ENCODE results near the gene LCAT.
"Not testable (repeated sequence)": the region's sequence is repeated elsewhere in the genome, so short reads cannot be mapped to it uniquely, and the experiment has no call there.

The LCAT gene

DNA sequence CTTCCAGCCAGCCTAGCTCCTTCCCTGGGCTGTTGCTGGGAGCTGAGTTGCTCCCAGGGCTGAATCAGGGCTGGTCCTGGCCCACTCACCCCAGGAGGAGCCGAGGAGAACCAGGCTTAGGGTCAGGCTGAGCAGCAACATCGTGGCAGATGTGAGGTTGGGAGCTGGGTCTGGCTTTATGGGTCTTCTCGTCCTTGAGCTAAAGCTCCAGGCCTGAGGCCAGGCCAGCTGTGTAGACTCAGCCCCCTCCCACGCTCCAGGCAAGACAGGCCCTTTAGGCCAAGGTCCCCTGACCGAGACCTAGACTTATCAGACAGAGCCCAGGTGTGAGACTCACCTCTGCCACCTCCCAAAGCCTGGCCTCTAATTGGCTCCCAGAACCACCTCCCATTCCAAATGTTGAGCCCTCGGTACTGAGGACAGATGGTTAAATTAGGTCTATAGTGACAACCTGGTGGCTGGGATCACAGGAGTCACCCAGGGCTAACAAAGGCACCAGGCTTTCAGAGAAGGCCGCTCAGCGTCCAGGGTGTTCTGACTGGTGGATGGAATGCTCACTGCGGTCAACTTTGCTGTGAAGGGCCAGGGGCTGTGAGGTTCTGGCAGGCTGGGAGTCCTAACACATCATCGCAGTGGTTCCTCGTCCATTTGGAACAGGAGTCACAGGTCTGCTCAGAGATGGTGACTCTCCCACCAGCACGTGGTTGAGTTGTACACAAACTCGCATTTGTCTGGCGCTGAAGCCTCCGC, 12.0 kb downstream of the LCAT start, which contains the start of gene CTRL:
Gene CTRL, minus strand, starts transcription at position 151 of the 750 bp plus-strand sequence. Its CDS starts 10 bp downstream, at position 141.
- DNase-seq, result no peak

DNA sequence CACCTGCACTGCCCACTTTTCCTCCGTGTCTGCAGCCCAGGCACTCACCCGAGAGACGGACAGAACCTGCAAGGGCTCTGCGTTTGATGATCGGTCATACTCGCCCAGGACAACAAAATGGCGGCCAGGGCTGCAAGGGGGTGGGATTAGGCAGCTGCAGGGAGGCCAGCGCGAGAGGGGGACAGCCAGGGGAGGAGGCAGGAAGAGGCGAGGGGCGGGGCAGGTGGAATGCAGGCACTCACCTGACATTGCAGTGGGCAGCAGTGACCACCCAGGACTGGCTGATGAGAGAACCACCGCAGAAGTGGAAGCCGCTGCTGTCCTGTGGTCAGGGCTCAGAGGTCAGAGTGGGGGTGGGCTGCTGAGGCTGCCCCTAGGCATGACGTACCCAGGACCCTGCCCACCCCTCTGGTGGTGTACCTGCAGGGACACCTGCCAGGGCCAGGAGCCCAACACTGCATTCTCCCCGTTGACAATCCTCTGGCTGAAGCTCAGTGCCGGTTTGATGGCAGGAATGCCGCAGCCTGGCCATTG, 13.2 kb downstream of the LCAT start:
- DNase-seq, result no peak

DNA sequence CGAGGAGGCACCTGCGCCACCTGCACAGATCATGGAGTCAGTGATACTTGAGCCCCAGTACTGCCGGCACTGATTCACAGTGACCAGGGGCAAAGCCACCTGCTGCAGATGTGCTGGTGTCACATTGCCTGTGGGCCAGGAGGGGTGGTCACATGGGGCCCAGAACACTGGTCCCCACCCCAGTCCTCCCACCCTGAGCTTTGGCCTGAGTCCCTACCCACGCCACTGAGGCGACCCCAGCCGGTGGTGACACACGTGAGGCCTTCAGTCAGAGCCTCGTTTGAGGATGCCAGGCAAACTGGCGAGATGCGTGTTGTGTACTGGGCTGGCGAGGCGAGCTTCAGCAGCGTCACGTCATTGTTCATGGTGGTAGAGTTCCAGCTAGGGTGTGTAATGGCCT, 13.7 kb downstream of the LCAT start:
- DNase-seq, result no peak

- DNase-seq, result peak; percentile 54
These were observed 15.2 kb downstream of the LCAT start for GRCh38 chr16:67928561-67929364.

DNA sequence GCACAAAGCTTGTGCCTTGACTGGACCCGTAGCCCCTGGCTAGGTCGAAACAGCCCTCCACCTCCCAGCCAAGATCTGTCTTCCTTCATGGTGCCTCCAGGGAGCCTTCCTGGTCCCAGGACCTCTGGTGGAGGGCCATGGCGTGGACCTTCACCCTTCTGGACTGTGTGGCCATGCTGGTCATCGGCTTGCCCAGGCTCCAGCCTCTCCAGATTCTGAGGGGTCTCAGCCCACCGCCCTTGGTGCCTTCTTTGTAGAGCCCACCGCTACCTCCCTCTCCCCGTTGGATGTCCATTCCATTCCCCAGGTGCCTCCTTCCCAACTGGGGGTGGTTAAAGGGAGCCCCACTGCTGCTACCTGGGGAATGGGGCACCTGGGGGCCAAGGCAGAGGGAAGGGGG, 15.8 kb downstream of the LCAT start:
- no peak for DNase-seq

- DNase-seq, result no peak
These were observed 16.6 kb downstream of the LCAT start for GRCh38 chr16:67927131-67927941.

GRCh38 chr16:67926181-67926750, 17.7 kb downstream of the LCAT start:
- no peak for DNase-seq

GRCh38 chr16:67924140-67924906, 19.6 kb downstream of the LCAT start:
- DNase-seq, result no peak

GRCh38 chr16:67923414-67924116, 20.4 kb downstream of the LCAT start:
- no peak for DNase-seq

- no peak for DNase-seq
These were observed 21.2 kb downstream of the LCAT start for GRCh38 chr16:67922740-67923139.

DNA sequence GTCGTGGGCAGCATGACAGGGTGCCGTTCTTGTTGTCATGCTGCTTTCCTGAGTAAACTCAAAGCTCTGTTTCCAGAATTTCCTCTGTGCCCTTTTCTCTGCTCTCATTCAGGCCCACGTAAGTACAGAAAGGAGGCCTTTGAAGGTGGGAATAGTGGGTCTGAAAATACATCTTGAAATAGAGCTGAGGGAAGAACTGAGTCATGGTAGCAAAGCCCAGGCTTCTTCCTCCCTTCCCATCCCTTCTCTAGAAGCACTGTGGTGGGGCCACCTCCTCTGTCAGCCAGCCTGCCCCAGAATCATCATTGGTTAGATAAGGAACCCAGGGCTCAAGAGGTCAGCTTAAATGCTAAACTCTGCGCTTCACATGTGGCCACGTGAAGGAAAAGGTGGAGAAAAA, 21.7 kb downstream of the LCAT start:
- no peak for DNase-seq

- DNase-seq, result no peak
These were observed 24.2 kb downstream of the LCAT start for GRCh38 chr16:67919622-67920221.

GRCh38 chr16:67917852-67918236, 26.1 kb downstream of the LCAT start:
- DNase-seq, result no peak

- DNase-seq, result no peak
These were observed 26.6 kb downstream of the LCAT start for GRCh38 chr16:67917140-67917851.

DNA sequence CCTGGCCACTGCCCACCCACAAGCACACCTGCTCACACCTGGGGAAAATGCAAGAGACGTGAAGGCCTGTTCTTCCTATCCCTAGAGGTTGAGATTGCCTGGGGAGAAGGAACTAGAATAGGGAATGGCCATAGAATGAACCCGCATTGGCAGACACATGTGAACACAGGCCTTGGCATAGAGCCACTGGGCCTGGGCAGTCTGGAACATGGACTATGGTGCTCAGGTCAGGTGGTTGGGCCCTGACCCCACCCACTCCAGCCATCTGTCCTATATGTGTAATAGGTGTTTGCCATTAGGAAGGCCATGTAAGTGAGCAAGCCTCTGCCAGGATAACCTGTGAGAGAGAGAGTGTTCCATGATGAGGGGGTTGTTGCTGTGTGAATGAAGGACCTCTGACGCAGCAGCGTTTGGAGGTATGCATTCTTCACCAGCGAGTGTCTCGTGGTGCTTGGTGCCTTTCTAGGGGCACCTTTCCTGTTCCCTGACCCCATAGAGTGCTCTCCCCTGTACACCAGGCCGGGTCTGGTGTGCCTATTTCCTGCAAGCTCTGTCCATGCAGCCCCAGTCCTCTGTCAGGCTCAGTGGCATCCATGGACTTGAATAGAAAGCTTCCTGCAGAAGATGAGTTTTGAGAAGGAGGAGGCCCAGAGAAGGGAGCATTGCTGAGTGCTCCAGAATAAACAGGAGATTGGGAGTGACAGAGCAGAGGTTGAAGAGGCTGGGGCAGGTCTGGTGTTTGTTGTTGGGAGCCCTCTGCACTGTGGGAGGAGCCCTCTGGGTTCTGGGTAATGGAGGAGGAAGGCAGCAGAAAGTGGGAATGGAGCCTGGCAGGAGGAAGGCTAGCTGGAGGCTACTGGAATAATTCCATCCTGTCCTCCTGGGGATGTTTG, 27.8 kb downstream of the LCAT start:
- no peak for DNase-seq

- not testable (repeated sequence) for DNase-seq
These were observed 28.5 kb downstream of the LCAT start for GRCh38 chr16:67915496-67915769.

- DNase-seq, result no peak
These were observed 29.0 kb downstream of the LCAT start for GRCh38 chr16:67914758-67915495.

- no peak for DNase-seq
These were observed 33.8 kb downstream of the LCAT start for GRCh38 chr16:67910158-67910557.
